HL-60 (cell line): ENCODE results near the gene MYCL.

Experiments used
- DNase-seq, 2 experiments: peaks; one replicate each; pipeline ENCODE4 v3.0.0-alpha.2; 2010 to 2020; ENCODE audit warnings: low read depth in 1 of 2, low spot score in 1 of 2
- H3K27ac ChIP-seq: fragments of 250-450 bp; sonication (Bioruptor Pico); replicated peaks from 2 replicates; pipeline ENCODE4 v1.5.1; 2020; ENCODE audit warnings: mild to moderate bottlenecking, moderate library complexity
- H3K27me3 ChIP-seq: fragments of 250-450 bp; sonication (Bioruptor Pico); 2 replicates; pipeline ENCODE4 v1.5.1; 2021; ENCODE audit warnings: mild to moderate bottlenecking, moderate library complexity; ENCODE audit not compliant: insufficient read depth, poor library complexity, severe bottlenecking
- H3K4me3 ChIP-seq: replicated peaks from 2 replicates; pipeline ENCODE4 v1.5.1; 2011; ENCODE audit warnings: mild to moderate bottlenecking, control low read depth, low read length; ENCODE audit not compliant: insufficient read depth
- GABPA ChIP-seq: IDR thresholded peaks from 2 replicates; pipeline ENCODE4 v1.6.1; 2012; ENCODE audit warnings: low read depth
- POLR2AphosphoS5 ChIP-seq: IDR thresholded peaks from 2 replicates; pipeline ENCODE4 v1.6.1; 2012; ENCODE audit warnings: low read depth
- SPI1 ChIP-seq: IDR thresholded peaks from 2 replicates; pipeline ENCODE4 v1.6.1; 2012; ENCODE audit warnings: low read depth, mild to moderate bottlenecking, borderline replicate concordance
- TF ChIP-seq, protein P1 (sequence below): IDR thresholded peaks from 2 replicates; pipeline ENCODE4 v1.6.1; 2012; ENCODE audit warnings: low read depth; ENCODE audit not compliant: insufficient replicate concordance
- TF ChIP-seq, protein P2 (sequence below): IDR thresholded peaks from one replicate; pipeline ENCODE4 v1.5.1; 2011; ENCODE audit warnings: low read length, control low read depth, inconsistent platforms; ENCODE audit not compliant: insufficient read depth

MYCL gene

GRCh38 chr1:39852876-39853275, 48.8 kb downstream of the MYCL start:
- Histone ChIP-seq H3K27ac (no peak overlapping the region), H3K27me3 (no peaks in the 10 kb centered on the region), H3K4me3 (no peak overlapping the region)
- DNase-seq, result no peak
- TF ChIP-seq, protein P1, sequence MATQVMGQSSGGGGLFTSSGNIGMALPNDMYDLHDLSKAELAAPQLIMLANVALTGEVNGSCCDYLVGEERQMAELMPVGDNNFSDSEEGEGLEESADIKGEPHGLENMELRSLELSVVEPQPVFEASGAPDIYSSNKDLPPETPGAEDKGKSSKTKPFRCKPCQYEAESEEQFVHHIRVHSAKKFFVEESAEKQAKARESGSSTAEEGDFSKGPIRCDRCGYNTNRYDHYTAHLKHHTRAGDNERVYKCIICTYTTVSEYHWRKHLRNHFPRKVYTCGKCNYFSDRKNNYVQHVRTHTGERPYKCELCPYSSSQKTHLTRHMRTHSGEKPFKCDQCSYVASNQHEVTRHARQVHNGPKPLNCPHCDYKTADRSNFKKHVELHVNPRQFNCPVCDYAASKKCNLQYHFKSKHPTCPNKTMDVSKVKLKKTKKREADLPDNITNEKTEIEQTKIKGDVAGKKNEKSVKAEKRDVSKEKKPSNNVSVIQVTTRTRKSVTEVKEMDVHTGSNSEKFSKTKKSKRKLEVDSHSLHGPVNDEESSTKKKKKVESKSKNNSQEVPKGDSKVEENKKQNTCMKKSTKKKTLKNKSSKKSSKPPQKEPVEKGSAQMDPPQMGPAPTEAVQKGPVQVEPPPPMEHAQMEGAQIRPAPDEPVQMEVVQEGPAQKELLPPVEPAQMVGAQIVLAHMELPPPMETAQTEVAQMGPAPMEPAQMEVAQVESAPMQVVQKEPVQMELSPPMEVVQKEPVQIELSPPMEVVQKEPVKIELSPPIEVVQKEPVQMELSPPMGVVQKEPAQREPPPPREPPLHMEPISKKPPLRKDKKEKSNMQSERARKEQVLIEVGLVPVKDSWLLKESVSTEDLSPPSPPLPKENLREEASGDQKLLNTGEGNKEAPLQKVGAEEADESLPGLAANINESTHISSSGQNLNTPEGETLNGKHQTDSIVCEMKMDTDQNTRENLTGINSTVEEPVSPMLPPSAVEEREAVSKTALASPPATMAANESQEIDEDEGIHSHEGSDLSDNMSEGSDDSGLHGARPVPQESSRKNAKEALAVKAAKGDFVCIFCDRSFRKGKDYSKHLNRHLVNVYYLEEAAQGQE, result no peak
- TF ChIP-seq, protein P2, sequence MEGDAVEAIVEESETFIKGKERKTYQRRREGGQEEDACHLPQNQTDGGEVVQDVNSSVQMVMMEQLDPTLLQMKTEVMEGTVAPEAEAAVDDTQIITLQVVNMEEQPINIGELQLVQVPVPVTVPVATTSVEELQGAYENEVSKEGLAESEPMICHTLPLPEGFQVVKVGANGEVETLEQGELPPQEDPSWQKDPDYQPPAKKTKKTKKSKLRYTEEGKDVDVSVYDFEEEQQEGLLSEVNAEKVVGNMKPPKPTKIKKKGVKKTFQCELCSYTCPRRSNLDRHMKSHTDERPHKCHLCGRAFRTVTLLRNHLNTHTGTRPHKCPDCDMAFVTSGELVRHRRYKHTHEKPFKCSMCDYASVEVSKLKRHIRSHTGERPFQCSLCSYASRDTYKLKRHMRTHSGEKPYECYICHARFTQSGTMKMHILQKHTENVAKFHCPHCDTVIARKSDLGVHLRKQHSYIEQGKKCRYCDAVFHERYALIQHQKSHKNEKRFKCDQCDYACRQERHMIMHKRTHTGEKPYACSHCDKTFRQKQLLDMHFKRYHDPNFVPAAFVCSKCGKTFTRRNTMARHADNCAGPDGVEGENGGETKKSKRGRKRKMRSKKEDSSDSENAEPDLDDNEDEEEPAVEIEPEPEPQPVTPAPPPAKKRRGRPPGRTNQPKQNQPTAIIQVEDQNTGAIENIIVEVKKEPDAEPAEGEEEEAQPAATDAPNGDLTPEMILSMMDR, result no peak
- TF ChIP-seq SPI1 (no peak), GABPA (no peak)

DNA sequence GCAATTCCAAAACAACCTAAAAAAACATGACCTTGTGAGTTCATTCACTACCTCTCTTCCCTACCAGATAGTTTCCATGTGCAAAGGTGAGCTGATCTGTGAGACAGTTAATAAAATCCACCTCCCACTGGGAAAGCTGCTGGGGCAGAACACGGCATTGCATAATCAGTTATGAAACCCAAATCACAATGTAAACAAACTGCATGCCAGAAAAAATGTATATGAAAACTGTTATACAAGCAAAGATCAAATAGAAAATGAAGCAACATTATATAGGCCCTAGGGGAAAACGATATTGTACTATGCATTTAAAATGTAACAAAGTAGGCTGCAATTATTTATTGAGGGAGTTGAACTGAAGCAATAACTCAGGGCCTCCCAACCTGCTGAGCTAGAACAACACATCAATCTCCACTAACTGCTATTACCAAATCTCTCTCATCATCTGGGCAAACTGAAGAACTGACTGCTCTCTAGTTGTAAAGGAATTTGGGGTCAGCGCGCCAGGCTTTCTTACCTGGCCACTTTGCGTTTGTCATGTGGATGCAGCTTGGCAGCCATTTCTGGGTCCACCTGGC, 49.4 kb downstream of the MYCL start:
- no peaks in the 10 kb centered on the region for H3K27me3 ChIP-seq
- no peak overlapping the region for H3K4me3 ChIP-seq
- DNase-seq, result no peak
- no peak overlapping the region for H3K27ac ChIP-seq
- TF ChIP-seq GABPA (no peak), SPI1 (no peak), POLR2AphosphoS5 (no peak)
- TF ChIP-seq, protein P2, result no peak
- TF ChIP-seq, protein P1, result no peak

GRCh38 chr1:39850606-39851216, 51.0 kb downstream of the MYCL start:
- no peak for DNase-seq
- no peak overlapping the region for H3K4me3 ChIP-seq
- no peaks in the 10 kb centered on the region for H3K27me3 ChIP-seq
- H3K27ac ChIP-seq, result no peak overlapping the region
- TF ChIP-seq SPI1 (no peak), GABPA (no peak)

GRCh38 chr1:39849203-39849602, 52.5 kb downstream of the MYCL start:
- no peak for DNase-seq
- Histone ChIP-seq H3K27me3 (no peaks in the 10 kb centered on the region), H3K4me3 (no peak overlapping the region), H3K27ac (no peak overlapping the region)
- no peak for TF ChIP-seq POLR2AphosphoS5

GRCh38 chr1:39847940-39848339, 53.8 kb downstream of the MYCL start:
- TF ChIP-seq, protein P1, result no peak
- TF ChIP-seq, protein P2, result no peak
- TF ChIP-seq POLR2AphosphoS5 (no peak), SPI1 (no peak), GABPA (no peak)
- Histone ChIP-seq H3K4me3 (no peak overlapping the region), H3K27ac (no peak overlapping the region), H3K27me3 (no peaks in the 10 kb centered on the region)
- DNase-seq, result no peak
